NCI-H146 (cell line): ENCODE data around the gene RPL6.

Experiments
- DNase-seq: peaks from one replicate; lab custom pipeline; 2025; lab: John Stamatoyannopoulos, UW

Gene RPL6

GRCh38 chr12:112380663-112381405 lies 28.6 kb downstream of the RPL6 start:
- DNase-seq = peak; percentile 50

- no peak for DNase-seq
Measured at GRCh38 chr12:112375105-112375504, 34.3 kb downstream of the RPL6 start.

DNA sequence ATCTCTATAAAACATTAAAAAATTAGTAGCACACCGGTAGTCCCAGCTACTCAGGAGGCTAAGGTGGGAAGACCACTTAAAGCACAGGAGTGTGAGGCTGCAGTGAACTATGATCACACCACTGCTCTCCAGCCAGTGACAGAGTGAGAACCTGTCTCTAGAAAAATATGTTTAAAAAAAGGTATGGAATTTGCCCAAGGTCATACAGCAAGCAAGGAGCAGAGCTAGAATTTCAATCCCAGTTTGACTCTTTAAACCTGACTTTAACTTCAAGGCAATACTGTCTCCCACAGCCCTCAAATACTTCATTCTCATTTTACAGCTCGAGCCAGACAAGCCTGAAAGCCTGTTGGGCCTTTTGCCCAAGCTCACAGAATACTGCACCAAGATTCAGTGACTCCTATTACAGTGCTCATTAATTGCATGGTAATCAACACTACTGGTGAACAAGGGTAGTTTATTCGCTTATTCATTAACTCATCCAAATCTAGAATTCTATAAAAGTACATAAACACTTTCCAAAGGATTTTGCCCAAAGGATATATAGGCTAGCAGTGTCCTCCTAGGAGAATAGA lies 35.2 kb downstream of the RPL6 start:
- DNase-seq = no peak

DNA sequence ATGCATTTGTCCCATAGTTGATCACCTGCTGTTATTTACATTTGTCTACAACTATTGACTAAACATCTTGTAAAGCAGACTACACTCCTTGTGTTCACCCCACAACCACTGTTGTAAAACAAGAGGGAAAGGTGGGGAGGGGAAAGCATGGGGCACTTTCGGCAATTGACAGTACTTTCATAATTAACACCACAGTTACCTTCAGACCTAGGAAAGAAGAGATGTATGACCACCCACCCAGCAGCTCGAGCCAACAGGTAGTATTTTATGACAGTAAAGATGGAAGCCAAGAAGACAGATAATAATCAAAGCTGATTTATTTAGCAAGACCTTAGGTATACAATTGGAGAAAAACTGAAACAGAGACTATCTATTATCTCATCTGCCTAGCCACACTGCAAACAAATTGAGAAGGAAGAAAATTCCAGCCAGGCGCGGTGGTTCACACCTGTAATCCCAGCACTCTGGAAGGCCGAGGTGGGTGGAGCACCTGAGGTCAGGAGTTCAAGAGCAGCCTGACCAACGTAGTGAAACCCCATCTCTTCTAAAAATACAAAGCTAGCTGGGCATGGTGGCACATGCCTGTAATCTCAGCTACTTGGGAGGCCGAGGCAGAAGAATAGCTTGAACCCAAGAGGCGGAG lies 38.4 kb downstream of the RPL6 start:
- DNase-seq = no peak

GRCh38 chr12:112370199-112370598 lies 39.2 kb downstream of the RPL6 start:
- no peak for DNase-seq

DNA sequence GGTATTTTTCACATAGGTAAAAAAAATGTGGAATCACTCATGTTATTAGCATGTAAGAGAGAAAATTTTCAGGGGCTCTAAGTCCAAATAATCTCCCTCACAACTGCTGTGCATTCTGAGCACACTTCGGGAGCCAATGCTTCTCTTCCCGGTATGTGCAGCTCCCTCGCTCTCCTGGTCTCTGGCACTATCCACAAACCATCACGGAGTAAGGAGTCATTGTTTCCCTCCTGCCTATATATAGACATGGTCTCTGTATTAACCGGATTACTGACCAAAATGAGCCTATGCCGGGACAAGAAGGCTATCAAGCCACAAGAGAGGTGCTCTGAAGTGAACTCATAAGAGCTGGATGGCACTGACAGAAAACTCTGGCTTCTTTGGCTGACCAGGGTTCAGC lies 40.5 kb downstream of the RPL6 start:
- DNase-seq = no peak

DNA sequence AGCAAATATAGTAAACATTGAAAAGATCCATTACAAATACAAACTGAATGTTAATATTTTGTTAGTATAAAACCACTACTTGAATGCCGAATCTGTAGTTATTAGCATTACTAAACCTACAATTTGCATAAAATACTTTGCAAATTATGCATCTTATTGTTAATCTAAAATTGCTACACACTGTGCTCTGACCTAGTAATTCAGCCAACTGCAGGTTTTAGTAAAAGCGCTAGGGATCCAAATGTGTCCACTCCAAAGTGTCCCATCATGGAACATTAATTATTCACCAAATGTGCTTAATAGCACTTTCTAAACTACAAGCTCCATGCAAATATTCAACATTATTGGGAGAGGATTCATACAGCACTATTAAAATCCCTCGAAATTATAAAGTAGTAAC lies 41.4 kb downstream of the RPL6 start:
- no peak for DNase-seq

DNA sequence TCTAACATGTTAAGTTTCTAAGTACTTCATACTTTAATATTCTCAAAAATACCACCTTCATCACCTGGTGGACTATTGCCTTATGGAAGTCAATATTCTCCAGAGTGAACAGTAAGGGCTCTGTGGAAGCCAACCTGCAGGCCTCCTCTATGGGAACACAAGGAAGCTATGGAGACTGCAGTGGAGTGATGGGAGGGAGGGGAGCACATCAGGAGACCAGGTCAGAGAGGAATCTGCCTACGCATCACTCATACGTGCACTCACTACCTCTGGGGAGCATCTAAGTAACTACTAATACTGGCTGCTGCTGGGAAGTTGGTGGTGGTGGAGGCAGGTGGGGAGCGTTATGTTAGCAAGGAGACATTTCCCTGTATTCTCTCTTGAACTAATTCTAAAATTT lies 47.1 kb downstream of the RPL6 start:
- DNase-seq = peak; percentile 18

DNA sequence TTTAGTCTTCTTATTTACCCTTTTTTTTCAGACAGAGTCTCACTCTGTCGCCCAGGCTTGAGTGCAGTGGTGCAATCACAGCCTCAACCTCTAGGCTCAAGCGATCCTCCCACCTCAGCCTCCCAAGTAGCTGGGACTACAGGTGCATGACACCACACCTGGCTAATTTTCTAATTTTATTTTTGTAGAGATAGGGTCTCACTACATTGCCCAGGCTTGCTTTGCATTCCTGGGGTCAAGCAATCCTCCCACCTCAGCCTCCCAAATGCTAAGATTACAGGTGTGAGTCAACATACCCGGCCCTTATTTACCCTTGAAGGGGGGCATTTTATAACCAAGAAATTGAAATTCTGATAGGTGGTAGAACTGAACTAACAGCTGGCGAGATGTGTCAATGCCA lies 48.1 kb downstream of the RPL6 start:
- DNase-seq = no peak

DNA sequence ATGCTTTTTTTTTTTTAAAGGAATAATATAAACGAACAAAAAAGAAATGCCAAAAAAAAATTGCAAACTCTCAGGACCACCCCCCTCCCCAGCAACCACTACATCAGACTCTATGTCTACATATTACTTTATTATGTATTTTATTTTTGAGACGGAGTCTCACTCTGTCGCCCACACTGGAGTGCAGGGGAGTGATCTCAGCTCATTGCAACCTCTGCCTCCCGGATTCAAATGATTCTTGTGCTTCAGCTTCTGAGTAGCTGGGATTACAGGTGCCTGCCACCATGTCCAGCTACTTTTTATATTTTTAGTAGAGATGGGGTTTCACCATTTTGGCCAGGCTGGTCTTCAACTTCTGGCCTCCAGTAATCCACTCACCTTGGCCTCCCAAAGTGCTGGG lies 50.1 kb downstream of the RPL6 start:
- no peak for DNase-seq

GRCh38 chr12:112357214-112357613 lies 52.2 kb downstream of the RPL6 start:
- no peak for DNase-seq
